ENCODE measurements around the gene TARM1. TPM values are rescaled to one million over a fixed set of nuclear protein-coding genes. Genes with fewer than 3 reads are reported as not detected.
"Not testable (repeated sequence)": the region's sequence is repeated elsewhere in the genome, so short reads cannot be mapped to it uniquely, and the experiment has no call there.

The TARM1 gene
- total RNA-seq, 1 experiment from 2014 or later: not detected

DNA sequence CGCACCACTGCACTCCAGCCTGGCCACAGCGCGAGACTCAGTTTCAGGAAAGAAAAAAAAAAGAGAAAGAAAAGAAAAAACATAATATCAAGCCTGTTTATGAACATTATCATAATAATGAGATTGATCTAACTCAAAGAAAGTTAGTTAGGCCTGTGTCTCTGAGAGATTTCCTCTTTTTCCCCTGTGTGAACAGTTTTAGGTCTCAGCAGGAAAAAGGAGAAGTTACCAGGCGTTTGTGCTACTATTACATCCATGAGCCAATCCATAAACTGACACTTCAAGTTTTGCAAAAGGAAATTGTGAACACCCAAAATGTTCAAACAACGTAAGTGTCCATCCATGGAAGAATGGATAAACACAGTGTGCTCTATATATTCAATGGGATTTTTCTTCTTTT, 3.8 kb downstream of the TARM1 start:
- DNase-seq: no peak
- Histone ChIP-seq H3K36me3 (replicated peaks; ENCODE audit: control insufficient read depth, insufficient read depth, low read length) (no peaks in the 10 kb centered on the region), H3K27me3 (ENCODE audit: control insufficient read depth, insufficient read depth, low read length) (no peaks in the 10 kb centered on the region), H3K4me3 (ENCODE audit: insufficient read depth, low read depth, low read length) (no peak overlapping the region)

DNA sequence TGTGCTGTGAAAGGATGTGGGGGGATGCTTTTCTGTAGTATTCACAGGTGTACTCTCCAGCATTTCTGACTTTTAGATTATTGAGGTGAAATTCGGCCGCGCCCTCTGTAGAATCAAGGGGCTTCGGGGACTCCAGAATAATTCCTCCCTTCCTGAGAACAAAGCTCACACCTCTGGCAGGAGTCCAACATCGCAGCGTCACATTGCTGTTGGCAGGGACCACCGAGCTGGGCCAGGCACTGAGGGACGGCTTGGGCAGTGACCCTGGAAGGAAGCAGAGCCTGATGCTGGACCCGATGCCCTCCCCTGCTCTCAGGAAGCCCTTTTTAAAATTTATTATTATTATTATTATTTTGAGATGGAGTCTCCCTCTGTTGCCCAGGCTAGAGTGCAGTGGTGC, 6.3 kb downstream of the TARM1 start:
- no peaks in the 10 kb centered on the region for H3K27me3 ChIP-seq (ENCODE audit: control insufficient read depth, insufficient read depth, low read length)
- no peak for DNase-seq
- H3K4me3 ChIP-seq (ENCODE audit: insufficient read depth, low read depth, low read length): no peak overlapping the region
- no peaks in the 10 kb centered on the region for H3K36me3 ChIP-seq (replicated peaks; ENCODE audit: control insufficient read depth, insufficient read depth, low read length)

DNA sequence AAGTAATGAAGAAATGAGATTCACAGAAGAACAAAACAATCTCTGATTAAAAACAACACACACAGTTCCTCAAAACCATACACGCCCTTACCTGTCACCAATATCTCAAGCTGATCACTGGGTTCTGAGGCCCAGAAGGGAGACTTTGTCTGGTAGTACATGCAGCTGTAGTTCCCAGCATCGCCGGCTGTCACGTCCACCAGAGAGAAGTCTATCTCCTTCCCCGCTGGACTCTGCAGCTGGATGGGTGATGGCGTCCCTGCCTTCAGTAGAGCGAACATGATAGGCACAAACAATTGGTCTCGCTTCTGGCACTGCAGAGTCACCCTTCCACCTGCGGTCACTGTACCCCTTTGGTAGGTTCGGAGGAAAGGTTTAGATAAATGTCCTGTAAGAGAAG, 7.3 kb downstream of the TARM1 start:
- no peak for DNase-seq
- Histone ChIP-seq H3K4me3 (ENCODE audit: insufficient read depth, low read depth, low read length) (no peak overlapping the region), H3K27me3 (ENCODE audit: control insufficient read depth, insufficient read depth, low read length) (no peaks in the 10 kb centered on the region), H3K36me3 (replicated peaks; ENCODE audit: control insufficient read depth, insufficient read depth, low read length) (no peaks in the 10 kb centered on the region)

DNA sequence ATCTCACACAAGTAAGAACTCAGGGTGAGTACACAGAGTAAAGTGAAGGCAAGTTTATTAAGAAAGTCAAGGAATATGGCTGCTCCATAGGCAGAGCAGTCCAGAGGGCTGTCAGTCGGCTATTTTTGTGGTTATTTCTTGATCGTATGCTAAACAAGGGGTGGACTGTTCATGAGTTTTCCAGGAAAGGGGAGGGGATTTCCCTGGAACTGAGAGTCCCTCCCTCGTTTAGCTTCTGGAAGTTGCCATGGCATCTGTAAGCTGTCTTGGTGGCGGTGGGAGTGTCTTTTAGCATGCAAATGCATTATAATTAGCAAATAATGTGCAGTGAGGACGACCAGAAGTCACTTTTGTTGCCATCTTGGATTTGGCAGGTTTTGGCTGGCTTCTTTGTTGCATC, 11.7 kb downstream of the TARM1 start:
- no peak for DNase-seq
- no peaks in the 10 kb centered on the region for H3K27me3 ChIP-seq (ENCODE audit: control insufficient read depth, insufficient read depth, low read length)
- no peaks in the 10 kb centered on the region for H3K36me3 ChIP-seq (replicated peaks; ENCODE audit: control insufficient read depth, insufficient read depth, low read length)
- H3K4me3 ChIP-seq (ENCODE audit: insufficient read depth, low read depth, low read length): no peak overlapping the region

DNA sequence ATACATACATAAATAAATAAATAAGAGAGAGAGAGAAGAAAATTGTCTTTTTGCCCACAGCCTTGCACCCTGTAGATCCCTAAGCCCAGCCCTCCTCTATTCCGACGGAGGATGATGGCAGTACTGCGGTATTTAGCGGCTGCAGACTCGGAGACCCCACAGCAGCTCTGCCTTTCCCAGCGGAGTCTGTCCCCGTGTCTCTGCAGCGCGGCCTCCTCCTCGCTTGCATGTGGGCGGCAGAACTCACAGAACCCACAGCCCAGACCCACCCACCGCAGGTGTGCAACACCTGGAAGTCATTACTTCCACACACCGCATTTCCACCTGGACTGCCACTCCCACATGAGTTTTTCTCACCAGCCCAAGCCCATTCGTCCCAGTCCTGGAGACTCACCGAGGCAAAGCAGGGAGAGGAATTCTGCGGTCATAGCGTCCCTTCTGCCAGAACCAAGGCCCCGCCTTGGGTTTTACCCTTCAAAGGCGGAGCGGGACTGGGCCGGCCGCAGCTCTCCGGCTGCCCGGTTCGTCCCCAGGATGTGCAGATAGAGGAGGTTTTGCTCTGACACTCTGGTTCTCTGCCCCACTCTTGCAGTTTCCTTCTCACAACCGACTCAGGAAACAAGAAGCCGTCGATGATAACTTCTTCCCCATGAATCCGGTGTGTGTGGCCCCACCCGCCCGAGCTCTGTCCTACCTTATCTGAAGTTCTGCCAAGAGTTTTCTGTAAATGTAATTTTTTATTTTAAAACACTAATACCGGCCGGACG, 17.6 kb downstream of the TARM1 start, which contains the start of gene VSTM1:
Gene VSTM1 (minus strand): TSS at position 548 of the 767 bp plus-strand sequence. CDS start 120 bp downstream, at position 428.
- Histone ChIP-seq H3K4me3 (ENCODE audit: insufficient read depth, low read depth, low read length) (no peak within 1 kb of the TSS), H3K27me3 (ENCODE audit: control insufficient read depth, insufficient read depth, low read length) (no peaks in the 10 kb centered on the region), H3K36me3 (replicated peaks; ENCODE audit: control insufficient read depth, insufficient read depth, low read length) (no peaks in the 10 kb centered on the region)
- peak; percentile 36 for DNase-seq

DNA sequence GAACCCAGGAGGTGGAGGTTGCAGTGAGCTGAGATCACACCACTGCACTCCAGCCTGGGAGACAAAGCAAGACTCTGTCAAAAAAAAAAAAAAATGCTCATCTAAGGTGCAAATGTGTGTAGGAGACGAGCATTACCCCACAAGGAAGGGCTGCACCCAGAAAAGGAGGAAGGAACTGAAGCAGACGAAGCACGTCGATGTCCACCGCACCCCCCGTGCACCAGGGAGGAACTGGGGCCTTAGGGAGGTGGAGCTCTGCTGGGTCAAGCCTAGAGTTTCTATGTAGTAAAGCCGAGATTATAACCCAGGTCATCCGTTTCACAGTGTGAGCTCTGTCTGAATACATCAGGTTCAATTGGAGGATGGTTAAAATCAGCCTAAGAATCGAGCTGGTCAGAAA, 18.5 kb downstream of the TARM1 start:
- no peak overlapping the region for H3K4me3 ChIP-seq (ENCODE audit: insufficient read depth, low read depth, low read length)

DNA sequence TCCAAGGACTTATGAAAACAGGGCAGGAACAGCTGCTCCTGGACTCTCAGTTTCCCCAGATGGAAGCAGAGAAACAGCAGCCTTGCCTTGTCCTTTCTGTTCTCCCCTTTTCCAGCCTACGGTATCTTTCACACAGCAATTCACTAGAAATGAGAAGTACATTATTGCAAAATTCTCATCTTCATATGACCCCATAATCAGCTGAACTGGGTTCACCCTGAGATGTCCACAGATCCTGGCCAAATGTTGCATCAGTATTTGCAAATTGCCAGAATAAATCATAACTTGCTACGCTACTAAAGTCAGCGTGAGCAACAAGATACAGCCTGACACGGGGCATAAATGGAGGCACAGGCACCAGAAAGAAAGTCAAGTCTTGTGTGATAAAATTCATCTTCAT, 33.5 kb downstream of the TARM1 start:
- Histone ChIP-seq H3K36me3 (replicated peaks; ENCODE audit: control insufficient read depth, insufficient read depth, low read length) (no peaks in the 10 kb centered on the region), H3K4me3 (ENCODE audit: insufficient read depth, low read depth, low read length) (no peak overlapping the region), H3K27me3 (ENCODE audit: control insufficient read depth, insufficient read depth, low read length) (no peaks in the 10 kb centered on the region)
- DNase-seq: no peak

More for the DNA sequence above, 18.5 kb downstream of the TARM1 start:
- no peak for DNase-seq
- Histone ChIP-seq H3K27me3 (ENCODE audit: control insufficient read depth, insufficient read depth, low read length) (no peaks in the 10 kb centered on the region), H3K36me3 (replicated peaks; ENCODE audit: control insufficient read depth, insufficient read depth, low read length) (no peaks in the 10 kb centered on the region)

DNA sequence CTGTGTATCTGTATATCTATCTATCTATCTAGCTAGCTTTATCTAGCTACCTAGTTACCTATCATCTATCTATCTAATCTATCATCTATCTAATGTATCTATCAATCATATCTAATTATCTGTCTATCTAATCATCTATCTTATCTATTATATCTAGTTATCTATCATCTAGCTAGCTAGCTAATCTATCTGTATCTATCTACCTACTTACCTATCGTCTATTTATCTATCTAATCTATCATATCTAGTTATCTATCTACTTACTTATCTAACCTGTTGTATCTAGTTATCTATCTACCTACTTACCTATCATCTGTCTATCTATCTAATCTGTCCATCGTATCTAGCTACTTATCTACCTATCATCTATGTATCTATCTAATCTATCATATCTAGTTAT, 35.4 kb downstream of the TARM1 start:
- H3K4me3 ChIP-seq (ENCODE audit: insufficient read depth, low read depth, low read length): no peak overlapping the region
- no peak for DNase-seq
- no peaks in the 10 kb centered on the region for H3K36me3 ChIP-seq (replicated peaks; ENCODE audit: control insufficient read depth, insufficient read depth, low read length)
- H3K27me3 ChIP-seq (ENCODE audit: control insufficient read depth, insufficient read depth, low read length): no peaks in the 10 kb centered on the region

DNA sequence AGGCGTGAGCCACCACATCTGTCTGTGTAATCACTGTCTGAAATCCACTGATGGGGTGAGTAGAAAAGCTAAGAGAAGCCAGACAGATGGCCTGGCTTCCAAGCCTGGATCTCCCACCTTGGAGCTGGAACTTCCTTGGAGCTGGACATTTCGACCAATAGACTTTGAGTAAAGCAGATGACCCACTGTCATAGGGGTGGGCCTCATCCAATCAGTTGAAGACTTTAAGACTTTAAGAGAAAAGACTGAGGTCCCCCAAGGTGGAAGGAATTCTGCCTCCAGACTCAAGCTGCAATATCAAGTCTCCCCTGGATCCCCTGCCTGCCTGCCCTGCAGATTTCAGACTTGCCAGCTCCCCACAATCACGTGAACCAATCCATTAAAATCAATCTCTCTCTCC, 38.2 kb downstream of the TARM1 start:
- H3K4me3 ChIP-seq (ENCODE audit: insufficient read depth, low read depth, low read length): no peak overlapping the region
- no peaks in the 10 kb centered on the region for H3K27me3 ChIP-seq (ENCODE audit: control insufficient read depth, insufficient read depth, low read length)
- DNase-seq: no peak
- H3K36me3 ChIP-seq (replicated peaks; ENCODE audit: control insufficient read depth, insufficient read depth, low read length): no peaks in the 10 kb centered on the region

DNA sequence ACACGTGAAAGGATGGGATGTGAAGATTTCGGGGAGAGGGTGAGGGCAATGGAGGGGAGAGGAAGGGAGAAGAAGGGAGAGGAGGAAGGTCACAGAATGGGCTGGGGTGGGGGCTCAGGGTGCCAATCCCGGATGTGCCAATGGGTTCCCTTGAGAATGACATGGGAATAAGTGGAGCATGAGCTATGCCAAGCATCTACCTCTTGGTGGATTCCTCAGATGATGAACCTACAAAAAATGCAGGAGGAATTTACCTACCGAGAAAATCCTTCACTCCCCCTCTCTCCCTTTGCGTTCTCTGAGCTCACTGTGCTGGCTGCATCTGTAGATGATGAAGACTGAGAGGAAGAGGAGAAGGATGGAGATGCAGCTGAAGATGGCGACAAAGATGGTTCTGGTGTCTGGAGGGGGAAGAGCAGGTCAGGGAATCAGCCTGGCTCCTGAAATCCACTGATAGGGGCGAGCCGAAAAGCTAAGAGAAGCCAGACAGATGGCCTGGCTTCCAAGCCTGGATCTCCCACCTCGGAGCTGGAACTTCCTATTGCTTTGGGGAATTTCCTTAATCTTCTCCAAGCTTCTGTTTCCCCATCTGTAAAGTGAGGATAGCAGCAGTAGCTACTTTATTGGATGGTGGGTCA, 39.1 kb downstream of the TARM1 start:
- DNase-seq: peak; percentile 37
- no peaks in the 10 kb centered on the region for H3K36me3 ChIP-seq (replicated peaks; ENCODE audit: control insufficient read depth, insufficient read depth, low read length)
- H3K4me3 ChIP-seq (ENCODE audit: insufficient read depth, low read depth, low read length): no peak overlapping the region
- no peaks in the 10 kb centered on the region for H3K27me3 ChIP-seq (ENCODE audit: control insufficient read depth, insufficient read depth, low read length)

DNA sequence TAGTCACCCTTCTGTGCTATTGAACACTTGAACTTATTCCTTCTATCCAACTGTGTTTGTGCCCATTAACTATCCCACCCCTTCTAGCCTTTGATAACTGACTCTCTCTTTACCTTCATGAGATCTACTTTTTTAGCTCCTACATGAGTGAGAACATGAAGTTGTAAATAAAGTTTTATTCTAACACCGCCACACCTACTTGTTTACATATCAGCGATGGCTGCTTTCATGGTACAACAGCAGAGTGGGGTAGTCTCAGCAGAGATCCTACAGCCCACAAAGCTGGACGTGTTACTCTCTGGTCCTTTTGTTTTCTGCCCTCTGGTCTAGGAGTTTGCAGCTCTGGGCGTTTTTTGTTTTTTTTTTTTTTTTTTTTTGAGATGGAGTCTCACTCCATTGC, 41.2 kb downstream of the TARM1 start:
- Histone ChIP-seq H3K4me3 (ENCODE audit: insufficient read depth, low read depth, low read length) (no peak overlapping the region), H3K27me3 (ENCODE audit: control insufficient read depth, insufficient read depth, low read length) (no peaks in the 10 kb centered on the region), H3K36me3 (replicated peaks; ENCODE audit: control insufficient read depth, insufficient read depth, low read length) (no peaks in the 10 kb centered on the region)
- DNase-seq: no peak

DNA sequence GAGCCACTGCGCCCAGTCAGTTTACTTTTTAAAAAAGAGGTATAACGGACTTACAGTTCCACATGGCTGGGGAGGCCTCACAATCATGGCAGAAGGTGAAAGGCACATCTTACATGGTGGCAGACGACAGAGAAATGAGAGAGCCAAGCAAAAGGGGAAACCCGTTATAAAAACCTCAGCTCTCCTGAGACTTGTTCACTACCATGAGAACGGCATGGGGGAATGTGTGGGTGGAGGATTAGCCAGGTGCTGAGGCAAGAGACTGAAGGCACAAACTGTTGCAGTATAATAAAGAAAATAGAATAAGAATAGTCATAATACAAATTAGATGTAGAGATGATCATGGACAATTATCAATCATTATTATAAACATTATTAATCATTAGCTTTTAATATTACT, 44.6 kb downstream of the TARM1 start:
- DNase-seq; H3K36me3 ChIP-seq (replicated peaks; ENCODE audit: control insufficient read depth, insufficient read depth, low read length); H3K27me3 ChIP-seq (ENCODE audit: control insufficient read depth, insufficient read depth, low read length); H3K4me3 ChIP-seq (ENCODE audit: insufficient read depth, low read depth, low read length): not testable (repeated sequence)

DNA sequence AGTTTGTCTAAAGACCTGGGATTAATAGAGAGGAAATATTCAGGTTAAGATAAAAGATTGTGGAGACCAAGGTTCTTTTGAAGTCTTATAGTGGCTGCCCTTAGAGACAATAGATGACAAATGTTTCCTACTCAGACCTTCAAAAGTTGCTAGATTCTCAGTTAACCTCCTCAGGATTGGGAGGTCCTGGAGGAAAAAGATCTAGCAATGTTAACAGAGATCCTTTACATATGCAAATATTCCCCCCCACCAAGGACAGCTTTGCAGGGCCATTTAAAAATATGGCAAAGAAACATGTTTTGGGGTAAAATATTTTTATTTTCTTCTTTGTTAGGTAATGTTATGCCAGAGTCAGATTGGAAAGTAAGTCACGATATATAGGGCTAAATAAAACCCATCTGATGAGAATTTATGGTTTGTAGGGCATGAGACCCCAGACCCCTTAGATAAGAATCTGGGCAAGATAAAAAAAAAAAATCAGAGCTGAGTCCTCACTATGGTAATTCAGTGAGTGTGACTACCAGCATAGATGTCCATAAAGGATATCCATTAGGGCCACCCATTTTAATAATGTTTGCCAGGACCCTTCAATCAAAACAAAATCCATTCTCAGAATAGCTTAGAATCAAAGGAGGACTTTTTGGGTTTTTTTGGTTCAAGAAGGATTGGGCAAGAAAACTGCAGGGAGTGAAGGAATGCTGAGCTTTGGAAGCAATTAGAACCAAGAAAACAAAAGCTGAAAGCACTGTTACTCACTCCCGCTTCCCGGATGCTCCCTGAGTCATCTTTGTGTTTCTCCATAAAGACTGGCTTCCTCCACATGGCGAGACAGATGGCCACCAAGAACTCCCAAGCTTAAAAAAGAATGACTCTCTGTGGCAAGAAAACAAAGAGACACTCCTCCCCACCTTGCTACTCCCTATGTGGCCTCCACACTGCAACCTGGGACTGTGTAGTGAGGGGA, 45.7 kb downstream of the TARM1 start:
- peak; percentile 70 for DNase-seq
- Histone ChIP-seq H3K36me3 (replicated peaks; ENCODE audit: control insufficient read depth, insufficient read depth, low read length) (no peaks in the 10 kb centered on the region), H3K27me3 (ENCODE audit: control insufficient read depth, insufficient read depth, low read length) (no peaks in the 10 kb centered on the region), H3K4me3 (ENCODE audit: insufficient read depth, low read depth, low read length) (no peak overlapping the region; the same call in 1 of the 2 replicates)

DNA sequence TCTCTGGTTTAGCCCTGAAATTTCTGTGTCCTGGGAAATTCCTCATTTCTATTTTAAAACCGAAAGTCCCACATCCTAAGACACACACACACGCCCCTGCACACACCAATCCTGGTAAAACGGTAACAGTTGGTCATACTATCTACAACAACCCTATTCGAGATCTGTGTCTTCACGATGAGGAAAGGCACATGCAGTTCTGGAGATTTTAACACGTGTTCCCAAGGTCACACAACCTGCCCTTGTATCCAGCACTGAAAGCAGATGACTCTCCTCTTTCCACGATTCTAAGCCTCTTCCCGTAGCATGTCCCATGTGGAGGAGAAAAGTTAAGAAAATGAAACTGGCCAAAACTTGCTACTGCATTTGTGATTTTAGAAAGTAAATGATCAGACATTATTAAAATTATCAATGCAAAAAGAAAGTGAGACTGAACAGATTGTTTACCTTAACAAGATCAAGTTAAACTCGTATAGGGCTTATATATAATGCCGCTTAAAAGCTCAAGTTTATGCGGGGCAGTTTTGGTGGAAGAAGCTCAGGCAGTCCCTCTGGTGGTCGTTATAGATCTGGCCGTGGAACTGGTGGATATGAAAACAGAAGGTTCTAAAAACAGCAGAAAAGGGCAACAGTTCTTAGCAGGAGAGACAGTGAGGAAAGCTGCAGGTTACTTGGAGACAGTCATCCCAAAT, 50.1 kb downstream of the TARM1 start:
- H3K27me3 ChIP-seq (ENCODE audit: control insufficient read depth, insufficient read depth, low read length): no peaks in the 10 kb centered on the region
- H3K4me3 ChIP-seq (ENCODE audit: insufficient read depth, low read depth, low read length): no peak overlapping the region
- no peaks in the 10 kb centered on the region for H3K36me3 ChIP-seq (replicated peaks; ENCODE audit: control insufficient read depth, insufficient read depth, low read length)
- DNase-seq: peak; percentile 38

Data from H7 (cell line).